Suppressor macrophage treated with lipopolysaccharide for 1 hour (primary cell): ENCODE results near the gene MON2.
A peak's percentile ranks its signal among the peaks of the same experiment; 100 is the strongest.

Experiments
- DNase-seq, 3 donors: peaks; one replicate each; pipeline ENCODE4 v3.0.0-alpha.2; 2020 to 2022

Gene MON2

DNA sequence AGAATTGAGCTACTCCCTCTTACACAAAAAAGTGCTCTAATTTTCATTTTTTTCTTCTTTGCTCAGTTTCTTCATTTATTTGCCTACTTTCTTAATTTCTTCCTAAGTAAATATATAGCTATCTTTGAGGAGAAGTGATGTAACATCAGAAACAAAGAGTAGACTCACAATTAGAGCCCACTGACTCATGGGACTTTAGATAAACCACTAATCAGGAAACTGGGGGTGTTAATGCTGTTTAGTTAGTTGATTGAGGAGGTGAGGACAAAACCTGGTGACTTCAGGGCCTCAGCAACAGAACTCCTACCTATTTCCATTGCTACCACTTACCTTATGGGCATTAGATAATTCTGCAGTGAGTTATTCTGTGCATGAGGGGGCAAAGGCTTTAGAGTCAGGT lies 151.7 kb downstream of the MON2 start:
- DNase-seq: peak in 1 of 3 donors; percentile 50

- no peak for DNase-seq
These were observed 152.3 kb downstream of the MON2 start for GRCh38 chr12:62618930-62619329.

GRCh38 chr12:62621101-62621638 lies 154.5 kb downstream of the MON2 start:
- no peak for DNase-seq

- DNase-seq: no peak
These were observed 155.6 kb downstream of the MON2 start for GRCh38 chr12:62622177-62622576.

- peak; percentile 39 to 46 (median 42) for DNase-seq
These were observed 158.6 kb downstream of the MON2 start for GRCh38 chr12:62625228-62625627.

DNA sequence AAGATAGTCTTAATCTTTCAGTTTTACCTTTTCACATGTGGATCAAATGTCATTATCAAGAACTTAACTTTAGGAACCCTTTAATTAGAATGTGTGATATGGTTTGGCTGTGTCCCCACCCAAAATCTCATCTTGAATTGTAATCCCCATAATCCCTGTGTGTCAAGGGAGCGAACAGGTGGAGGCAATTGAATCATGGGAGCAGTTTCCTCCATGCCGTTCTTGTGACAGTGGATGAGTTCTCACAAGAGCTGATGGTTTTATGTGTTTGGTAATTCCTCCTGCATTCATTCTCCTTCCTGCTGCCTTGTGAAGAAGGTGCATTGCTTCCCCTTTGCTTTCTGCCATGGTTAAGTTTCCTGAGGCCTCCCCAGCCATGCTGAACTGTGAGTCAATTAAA lies 160.6 kb downstream of the MON2 start:
- DNase-seq: no peak

DNA sequence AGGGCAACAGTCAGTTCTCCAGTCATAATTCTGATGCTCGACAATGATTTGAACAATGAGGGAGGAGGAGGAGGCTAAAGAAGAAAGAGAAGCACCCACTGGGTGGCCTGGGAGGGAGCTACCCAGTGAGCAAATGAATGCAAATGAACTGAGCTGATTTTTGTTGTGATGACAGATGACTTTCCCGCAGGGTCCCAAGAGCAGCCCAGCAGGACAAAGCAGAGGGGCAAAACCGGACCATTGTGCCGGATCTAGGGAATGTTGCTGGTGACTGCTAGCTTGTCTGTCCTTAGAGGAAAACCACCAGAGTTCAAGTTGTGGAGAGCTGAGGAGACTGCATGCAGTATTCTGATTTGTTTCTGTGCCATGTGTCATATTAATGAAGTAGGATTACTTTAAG lies 162.8 kb downstream of the MON2 start:
- no peak for DNase-seq

DNA sequence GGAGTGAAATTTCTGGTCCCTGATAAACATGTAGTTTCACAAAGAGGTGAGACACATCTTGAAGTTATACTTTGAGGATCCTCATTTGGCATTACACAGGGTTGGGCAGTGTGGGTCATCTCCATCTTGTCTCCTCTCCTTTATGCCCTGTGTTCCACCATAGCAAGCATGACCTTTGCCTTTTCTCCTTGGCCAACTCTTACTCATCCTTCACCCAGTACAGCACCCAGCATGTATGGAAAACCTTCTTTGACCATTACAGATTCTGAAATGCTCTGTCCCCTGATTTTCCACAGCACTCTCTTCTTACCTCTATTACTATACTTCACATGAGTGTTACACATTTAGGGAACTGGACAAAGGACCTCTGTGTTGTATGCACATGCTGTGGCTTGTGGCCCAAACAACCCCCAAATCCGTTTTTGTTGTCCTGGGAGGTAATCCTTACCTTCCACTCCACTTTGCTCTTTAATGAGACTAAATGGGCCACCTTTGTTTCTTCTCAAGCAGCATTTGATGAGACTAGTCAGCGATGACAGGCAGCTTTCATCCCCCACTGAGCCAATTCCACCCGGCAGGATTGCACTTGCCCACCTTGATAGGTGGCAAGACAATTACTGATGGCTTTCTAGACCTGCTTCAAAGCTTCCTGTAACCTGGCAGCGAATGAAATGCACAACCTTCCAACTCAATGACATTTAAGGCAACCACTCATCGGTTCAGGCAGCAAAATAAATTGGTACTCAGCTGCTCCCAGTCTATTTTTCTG lies 163.5 kb downstream of the MON2 start:
- no peak for DNase-seq

- DNase-seq: peak; percentile 14 to 59 (median 29)
These were observed 165.1 kb downstream of the MON2 start for GRCh38 chr12:62631471-62632410.

GRCh38 chr12:62632411-62632918 lies 165.8 kb downstream of the MON2 start:
- DNase-seq: peak in 1 of 3 donors; percentile 38

DNA sequence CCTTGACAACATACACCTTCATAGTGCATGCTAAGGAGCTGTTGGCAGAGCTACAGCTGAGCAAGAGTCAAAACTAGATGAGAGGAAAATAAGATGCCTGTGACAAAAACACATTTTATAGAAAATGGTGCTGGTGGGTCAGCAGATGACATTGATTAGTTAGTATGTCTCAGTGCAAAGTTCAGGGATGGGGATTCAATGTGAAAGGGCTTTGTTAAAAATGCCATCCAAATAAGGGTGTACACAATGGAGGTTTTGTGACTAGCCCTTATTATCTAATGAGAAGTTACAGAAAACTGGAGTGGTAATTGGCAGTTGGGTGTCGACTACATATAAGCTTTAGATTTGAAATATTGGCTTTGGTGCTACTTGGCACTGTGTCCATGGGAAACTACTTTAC lies 169.0 kb downstream of the MON2 start:
- no peak for DNase-seq

DNA sequence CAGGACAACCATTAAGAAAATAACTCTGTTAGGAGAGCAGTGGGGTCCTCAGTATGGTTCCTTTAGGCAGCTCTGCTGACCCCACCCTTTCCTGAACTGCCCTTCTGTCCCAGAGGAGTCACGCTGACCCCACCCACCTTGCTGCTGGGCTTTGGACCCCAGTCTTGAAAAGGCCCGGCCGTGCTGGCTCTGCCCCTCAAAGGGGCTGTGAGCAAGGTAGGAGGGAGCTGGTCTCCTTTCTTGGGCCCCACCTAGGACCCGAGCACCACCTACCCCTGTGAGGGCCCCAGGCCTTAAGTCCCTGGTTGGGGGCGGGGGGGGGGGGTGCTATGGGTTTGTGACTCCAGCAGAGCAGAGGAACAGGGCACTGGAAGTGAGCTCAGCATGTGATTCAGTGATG lies 171.1 kb downstream of the MON2 start:
- no peak for DNase-seq

GRCh38 chr12:62640910-62641448 lies 174.4 kb downstream of the MON2 start:
- peak; percentile 58 to 85 (median 63) for DNase-seq

DNA sequence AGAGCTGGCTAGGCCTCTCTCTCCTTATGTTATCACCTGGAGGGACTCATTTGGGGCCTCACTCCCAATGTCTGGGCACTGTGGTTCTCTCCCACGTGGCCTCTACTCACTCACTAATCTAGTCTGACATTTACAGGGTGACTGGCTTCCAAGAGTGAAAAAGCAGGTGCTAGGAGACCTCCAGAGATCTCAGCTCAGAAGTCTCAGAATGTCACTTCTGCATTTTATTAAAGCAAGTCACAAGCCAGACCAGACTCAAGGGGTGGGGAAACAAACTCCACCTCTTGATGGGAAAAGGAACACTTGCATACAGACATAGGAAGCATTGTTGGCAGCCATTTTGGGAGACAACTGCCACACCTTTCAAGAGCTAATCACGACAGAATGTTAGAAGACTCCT lies 175.9 kb downstream of the MON2 start:
- DNase-seq: peak in 2 of 3 donors; percentile 26 to 38

- no peak for DNase-seq
These were observed 176.9 kb downstream of the MON2 start for GRCh38 chr12:62643486-62643885.

DNA sequence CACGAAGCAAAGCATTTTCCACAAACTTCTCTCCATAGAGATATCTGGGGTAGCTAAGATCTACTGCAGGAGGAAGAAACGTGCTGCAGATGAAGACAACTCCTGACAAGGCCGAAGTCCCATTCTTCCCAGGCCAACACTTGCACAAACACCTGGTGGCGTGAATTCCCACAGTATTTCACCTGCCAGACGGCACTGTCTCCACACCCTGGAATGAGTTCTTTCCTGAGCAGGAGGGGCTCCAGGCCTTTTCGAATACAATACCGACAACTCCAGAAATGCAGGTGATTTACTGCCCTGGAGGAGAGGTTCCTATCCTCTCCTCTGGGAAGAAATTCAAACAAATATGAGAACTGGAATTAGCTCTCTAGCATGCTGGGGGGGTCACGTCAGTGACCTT lies 179.9 kb downstream of the MON2 start:
- no peak for DNase-seq

DNA sequence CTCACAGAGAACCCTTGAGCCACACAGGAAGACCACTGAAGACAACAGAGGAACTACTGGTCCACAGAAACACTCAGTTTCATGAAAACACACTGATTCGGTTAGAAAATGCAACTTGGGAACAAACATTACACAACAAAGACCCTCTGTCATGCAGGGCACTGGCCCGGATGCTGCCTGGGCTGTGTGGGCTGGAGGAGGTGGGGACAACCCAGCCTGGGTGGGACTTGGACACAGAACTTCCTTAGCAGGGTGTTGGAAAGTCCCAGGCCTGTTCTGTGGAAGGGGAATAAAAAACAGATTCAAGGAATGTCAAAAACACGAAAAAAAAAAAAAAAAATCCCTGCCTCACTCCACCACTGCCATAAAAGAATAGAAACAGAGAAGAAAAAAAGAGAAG lies 181.0 kb downstream of the MON2 start:
- DNase-seq: peak; percentile 78 to 89 (median 89)

- DNase-seq: no peak
These were observed 182.9 kb downstream of the MON2 start for GRCh38 chr12:62649412-62650138.
